ENCODE measurements around the gene ZKSCAN1. TPM values are rescaled to one million over a fixed set of nuclear protein-coding genes. Genes with fewer than 3 reads are reported as not detected.

The ZKSCAN1 gene
- total and polyA plus RNA-seq, 11 donors = 8.5 to 65.5 (median 37.1) TPM

- H3K27ac ChIP-seq = peak overlapping the region in 7 of 12 donors; percentile 2 to 72 (median 43)
- 56 to 76% (median 66%) methylated on average over 20 to 21 of the region's 21 CpGs for WGBS, 4 donors
- no peaks in the 10 kb centered on the region for H3K9me3 ChIP-seq
- peaks cover 0 to 32% (median 8%) of the 10 kb centered on the region in 12 donors for H3K4me1 ChIP-seq
- H3K4me3 ChIP-seq = no peak overlapping the region
- peaks cover 0 to 4% (median 0%) of the 10 kb centered on the region in 9 donors for H3K27me3 ChIP-seq
- ATAC-seq (peak in 3 of 4 donors; percentile 30 to 39 (median 32)), DNase-seq (peak in 1 of 5 donors; percentile 41)
- H3K36me3 ChIP-seq = no peaks in the 10 kb centered on the region
- intact Hi-C loops (cut with DNase I) = loop anchor here in 9 of 10 donors (2.0 to 10.0 kb wide), 10 partner anchors 56 to 222 kb away; partner anchors contain the start of genes MBLAC1 (in 7 of the 9), GJC3 (in 3 of the 9), ZNF3 (in 2 of the 9) and PVRIG (in 1 of the 9)
- no peak for TF ChIP-seq CTCF (IDR thresholded peaks at IDR 0.05)
- no peak for TF ChIP-seq POLR2A (IDR thresholded peaks at IDR 0.05)
Measured at GRCh38 chr7:99992330-99993038, 22.9 kb upstream of the ZKSCAN1 start.

GRCh38 chr7:99994819-99995218 is 20.6 kb upstream of the ZKSCAN1 start:
- WGBS, 4 donors = 74 to 83% (median 82%) methylated on average over 8 of the region's 8 CpGs
- Histone ChIP-seq H3K4me3 (no peak overlapping the region), H3K27ac (no peak overlapping the region), H3K36me3 (no peaks in the 10 kb centered on the region), H3K4me1 (peaks cover 0 to 35% (median 12%) of the 10 kb centered on the region in 12 donors), H3K9me3 (no peaks in the 10 kb centered on the region), H3K27me3 (no peaks in the 10 kb centered on the region)
- no peak for TF ChIP-seq CTCF (IDR thresholded peaks at IDR 0.05)
- no peak for TF ChIP-seq POLR2A (IDR thresholded peaks at IDR 0.05)
- ATAC-seq = no peak
- intact Hi-C loops (cut with DNase I) = loop anchor here in 9 of 10 donors (2.0 to 10.0 kb wide), 11 partner anchors 52 to 220 kb away; partner anchors contain the start of genes MBLAC1 (in 7 of the 9), ZNF3 (in 6 of the 9), GJC3 (in 3 of the 9) and PVRIG (in 1 of the 9)
- no peak for DNase-seq

GRCh38 chr7:99996755-99997544 is 18.4 kb upstream of the ZKSCAN1 start:
- H3K4me1 ChIP-seq = peaks cover 0 to 21% (median 11%) of the 10 kb centered on the region in 12 donors
- no peak for ATAC-seq
- intact Hi-C loops (cut with DNase I) = loop anchor here in 7 of 10 donors (2.0 to 10.0 kb wide), 7 partner anchors 50 to 218 kb away; partner anchors contain the start of genes ZNF3 (in 3 of the 7), ZSCAN21 (in 2 of the 7) and PVRIG (in 1 of the 7)
- TF ChIP-seq POLR2A (IDR thresholded peaks at IDR 0.05) (no peak), CTCF (IDR thresholded peaks at IDR 0.05) (no peak)
- H3K4me3 ChIP-seq = peak overlapping the region; percentile 35 to 75 (median 60)
- 65 to 71% (median 68%) methylated on average over 15 of the region's 15 CpGs for WGBS, 4 donors
- no peaks in the 10 kb centered on the region for H3K9me3 ChIP-seq
- H3K27ac ChIP-seq = peak overlapping the region; percentile 59 to 90 (median 81)
- H3K36me3 ChIP-seq = no peaks in the 10 kb centered on the region
- DNase-seq = no peak
- H3K27me3 ChIP-seq = no peaks in the 10 kb centered on the region

Data from heart left ventricle (tissue), 16 donors.